Measurements from ENCODE around the gene P2RX1.

The P2RX1 gene

DNA sequence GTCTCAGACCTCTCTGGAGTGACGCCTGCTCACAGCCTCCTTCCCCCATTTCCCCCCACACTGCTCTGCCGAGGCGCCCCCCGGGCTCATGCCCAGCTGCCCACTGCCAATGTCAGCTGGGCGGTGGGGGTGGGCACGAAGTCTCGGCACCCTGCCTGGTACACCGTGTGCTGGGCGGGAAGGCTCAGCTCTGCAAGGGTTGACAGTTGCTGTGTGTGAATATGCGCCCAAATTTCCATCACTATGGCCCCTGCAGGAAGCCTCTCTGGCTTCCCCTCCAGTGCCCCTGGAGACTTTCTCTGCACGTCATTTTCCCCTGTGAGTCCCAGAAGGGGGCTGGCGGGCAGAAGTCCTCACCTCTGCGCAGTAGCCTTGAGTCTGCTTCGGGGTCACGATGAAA, 11.8 kb downstream of the P2RX1 start:
- DNase-seq: no peak

DNA sequence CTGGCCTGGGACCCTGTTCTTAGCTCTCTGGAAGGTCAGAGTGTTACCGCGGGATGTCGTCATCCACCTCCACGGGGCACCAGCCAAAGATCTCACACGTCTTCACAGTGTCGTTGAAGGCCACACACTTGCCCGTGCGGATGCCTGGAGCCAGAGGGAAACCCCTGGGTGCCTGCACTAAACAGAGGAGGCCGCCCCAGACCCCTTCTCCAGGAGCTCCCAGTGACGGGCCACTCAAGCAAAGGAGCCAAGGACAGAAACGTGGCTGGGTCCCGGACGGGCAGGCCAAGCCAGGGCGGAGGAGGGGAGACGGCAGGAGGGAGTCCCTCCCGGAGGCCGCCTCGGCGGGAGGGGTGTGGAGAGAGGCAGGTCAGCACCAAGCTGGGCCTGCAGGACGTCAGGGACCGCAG, 12.4 kb downstream of the P2RX1 start:
- no peak for DNase-seq

DNA sequence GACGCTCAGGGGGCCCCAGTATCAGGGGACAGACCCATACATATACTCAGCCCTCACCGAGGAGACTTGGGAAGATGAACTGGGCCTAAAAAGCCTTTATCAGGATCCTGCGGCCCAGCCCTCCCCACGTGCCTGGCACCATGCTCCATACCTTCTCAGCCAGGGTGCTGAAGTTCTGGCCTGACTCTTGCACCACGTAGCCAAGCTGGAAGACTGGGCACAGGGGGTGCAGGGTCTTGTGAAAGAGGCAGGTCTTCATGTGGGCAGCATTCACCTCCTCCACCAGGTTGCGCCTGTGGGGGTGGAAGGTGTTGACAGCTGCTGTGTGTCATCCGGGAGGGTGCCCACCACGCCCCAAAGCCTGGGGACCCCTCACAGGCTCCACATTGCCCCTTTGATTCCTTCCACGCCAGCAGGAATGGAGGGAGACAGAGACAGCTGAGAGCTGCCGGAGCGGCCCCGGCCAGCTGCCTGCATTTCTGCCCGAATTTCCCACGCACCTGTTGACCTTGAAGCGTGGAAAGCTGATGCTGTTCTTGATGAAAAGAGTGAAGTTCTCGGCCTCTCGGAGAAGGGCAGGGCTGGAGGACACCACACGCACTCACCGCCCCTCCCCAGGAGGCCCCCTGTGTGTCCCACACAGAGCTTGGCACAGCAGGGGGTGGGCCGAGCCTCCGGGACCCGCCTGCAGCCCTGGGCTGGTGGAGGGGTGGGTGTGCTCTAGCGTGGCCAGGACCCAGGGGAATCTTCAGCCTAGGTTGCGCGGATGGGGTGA, 13.0 kb downstream of the P2RX1 start:
- DNase-seq: no peak

DNA sequence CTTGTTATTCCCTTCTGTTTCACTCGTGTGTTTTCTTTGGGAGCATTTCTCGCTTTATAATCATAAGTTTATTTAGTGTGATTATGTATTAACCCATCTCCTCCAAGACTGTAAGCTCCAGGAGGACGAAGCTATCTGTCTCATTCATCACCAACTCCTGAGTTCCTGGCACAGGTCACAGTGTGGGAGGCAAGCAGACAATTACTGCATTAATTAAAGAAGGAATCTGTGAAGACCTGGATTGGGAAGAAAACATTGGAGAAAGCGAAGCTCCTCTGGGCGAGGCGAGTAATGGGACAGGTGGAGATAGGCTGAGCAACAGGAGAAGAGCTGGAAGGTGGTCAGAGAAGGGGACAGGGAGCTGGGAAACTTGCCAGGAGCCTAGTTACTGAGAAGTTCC, 15.6 kb downstream of the P2RX1 start:
- DNase-seq: no peak

DNA sequence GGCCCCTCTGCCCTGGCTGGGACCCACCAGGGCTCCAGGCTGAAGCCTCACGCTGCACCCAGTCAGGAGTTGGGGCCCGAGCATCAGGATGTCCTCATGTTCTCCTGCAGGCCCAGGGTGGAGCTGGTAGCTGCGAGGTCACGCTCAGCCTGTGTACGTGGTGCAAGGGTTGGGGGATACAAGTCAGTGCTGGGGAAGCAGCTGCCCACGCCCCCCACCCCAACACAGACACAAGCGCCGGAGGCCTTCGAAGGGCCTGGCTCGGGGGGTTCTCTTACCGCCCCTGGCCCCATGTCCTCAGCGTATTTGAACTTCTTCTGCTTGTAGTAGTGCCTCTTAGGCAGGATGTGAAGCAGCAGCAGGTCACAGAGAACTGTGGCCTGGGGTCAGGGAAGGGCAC, 18.5 kb downstream of the P2RX1 start:
- no peak for DNase-seq

DNA sequence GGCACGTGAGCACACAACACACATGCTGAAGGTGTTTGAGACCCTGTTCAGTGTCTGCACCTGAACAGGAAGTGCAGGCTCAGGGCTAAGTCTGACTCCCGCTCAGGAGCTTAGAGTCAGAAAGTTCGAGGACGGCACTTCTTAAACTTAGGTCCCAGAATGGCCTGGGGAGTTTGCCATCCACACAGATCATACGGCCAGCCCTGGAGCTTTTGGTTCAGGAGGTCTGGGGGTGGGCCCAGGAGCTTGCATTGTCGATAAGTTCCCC, 19.4 kb downstream of the P2RX1 start:
- DNase-seq: no peak

DNA sequence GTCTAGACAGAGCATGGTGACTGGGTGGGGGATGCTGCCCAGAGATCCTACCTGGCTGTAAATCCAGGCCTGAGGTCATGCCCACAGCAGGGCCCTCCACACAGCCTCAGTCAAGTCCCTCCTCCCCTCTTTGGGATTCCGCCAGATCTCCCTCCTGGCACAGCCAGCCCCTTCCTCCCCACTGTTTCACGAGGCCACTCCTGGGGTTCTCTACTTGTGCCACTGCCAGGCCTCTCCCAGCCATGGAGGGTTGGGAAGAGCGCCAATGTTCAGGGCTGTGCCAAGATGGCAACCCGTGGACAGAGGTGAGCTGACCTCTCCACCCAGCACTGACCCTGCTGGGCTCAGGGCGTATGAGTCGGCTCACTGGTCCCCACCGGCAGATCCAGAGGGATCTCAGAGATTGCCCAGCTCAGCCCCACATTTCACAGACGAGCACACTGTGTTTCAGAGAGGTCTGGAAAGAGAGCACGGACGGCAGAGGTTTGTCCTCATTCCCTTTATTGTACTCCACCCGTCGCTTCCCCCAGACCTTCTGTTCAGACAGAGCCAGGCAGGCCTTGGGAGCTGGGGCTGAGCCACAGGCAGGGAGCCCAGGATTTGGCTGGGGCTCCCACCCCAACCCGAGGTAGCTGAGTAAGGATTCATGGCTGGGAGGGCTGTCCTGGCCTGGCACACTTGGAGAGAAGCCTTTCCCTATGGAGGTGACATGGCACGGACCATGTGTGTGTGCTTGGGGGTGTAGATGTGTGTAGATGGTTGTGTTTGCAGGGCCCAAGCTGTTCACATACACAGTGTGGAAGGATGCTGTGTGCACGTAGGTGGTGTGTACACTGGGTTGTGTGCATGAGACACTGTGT, 19.9 kb downstream of the P2RX1 start:
- DNase-seq: no peak

DNA sequence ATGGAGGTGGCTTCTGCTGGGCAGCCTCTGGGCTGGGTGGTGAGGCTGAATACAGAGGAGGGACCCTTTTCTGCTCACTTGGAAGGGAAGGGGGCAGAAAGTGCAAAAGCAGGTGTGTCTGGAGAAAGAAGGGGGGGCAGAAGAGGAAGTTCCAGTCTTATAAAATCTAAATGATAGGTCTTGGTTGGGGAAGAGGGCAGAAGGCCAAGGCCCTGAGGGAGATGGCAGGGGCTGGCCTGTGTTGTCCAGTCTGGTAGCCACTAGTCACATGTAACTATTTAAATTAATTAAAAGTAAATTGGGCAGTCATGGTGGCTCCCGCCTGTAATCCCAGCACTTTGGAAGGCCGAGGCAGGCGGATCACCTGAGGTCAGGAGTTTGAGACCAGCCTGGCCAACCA, 20.9 kb downstream of the P2RX1 start:
- no peak for DNase-seq

DNA sequence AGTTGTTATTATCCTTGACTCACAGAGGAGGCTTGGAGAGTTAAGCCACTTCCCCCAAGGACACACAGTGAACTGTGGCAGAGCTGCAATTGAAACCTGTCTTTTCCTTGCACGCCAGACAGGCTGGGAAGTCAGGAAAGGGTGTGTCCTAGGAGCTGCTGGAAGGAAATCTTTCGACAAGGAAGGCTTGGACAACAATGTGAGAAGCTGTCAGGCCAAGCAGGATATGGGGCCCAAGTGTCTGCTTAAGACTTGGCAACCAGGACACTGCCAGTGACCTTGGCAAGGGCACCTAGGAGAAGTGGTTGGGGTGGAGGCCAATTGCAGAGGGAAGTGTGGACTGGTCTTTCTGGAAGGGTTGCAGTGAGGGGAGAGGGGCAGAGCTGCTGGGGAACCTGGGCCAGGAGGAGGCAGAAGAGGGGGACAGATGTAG, 21.3 kb downstream of the P2RX1 start:
- no peak for DNase-seq

DNA sequence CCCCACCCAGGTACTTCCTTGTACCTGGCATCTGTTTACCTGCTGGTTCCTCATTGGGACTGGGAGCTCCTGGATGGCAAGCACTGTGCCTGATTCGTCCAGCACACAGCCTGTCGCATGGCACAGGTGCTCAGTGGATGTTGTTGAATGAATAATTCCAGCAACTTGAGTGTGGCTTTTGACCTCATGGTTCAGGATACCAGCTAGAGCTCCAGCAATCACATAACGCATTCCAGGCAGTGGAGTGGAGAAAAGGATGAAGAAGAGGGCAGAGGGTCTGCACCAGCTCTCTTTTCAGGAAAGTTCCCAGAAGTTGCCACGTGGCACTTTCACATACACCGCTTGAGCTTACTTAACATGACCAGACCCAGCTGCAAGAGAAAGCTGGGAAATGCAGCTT, 22.1 kb downstream of the P2RX1 start:
- DNase-seq: no peak

DNA sequence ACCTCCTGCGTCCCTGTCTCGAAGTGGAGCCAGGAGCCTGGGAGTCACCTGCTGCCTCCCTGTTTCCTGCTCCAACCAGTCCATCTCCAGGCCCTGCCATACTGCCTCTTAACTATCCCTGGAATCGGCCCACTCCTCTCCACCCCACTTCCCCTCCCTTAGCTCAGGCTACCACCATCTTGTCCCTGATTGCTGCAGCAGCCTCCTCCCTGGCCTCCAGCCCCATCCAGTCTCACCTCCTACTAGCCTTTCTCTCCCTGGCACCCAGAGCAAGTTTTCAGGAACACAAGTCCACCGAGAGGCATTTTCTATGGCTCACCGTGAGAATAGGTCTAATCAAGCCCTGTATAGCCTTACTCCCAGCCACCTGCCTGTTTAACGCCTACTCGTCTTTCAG, 22.5 kb downstream of the P2RX1 start:
- peak in 1 of 3 experiments; percentile 5 for DNase-seq

DNA sequence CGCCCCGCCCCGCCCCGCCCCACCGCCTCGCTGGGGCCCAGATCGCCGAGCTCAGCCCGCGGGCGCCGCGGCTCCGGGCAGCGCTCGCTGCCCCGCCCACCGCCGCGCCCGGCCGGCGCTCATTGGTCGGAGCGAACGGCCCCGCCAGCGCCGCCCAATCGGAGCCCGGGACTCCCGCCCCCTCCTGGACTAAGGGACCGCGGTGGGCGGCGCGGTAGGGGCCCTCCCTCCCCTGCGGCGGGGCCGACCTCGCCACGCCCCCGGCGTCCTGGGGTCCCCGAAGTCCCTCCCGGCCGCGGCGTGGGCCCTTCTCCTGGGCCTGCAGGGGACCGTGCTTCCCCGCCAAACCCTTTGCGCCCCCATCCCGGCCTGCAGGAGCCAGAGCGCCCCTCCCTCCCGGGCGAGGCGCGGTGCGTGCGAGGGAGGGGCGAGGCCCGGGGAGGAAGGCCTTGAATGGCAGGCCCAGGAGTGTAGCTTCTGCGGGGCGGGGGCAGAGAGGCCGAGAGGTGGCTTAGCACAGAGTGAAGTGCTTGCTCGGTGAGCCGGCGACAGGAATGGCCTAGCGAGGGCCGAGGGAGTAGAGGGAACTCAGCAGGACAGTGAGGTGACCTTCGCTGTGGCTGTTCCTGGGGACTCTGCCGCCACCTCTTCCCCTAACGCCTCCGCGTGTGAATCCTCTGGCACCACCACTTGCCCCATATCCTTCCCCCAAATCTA, 23.1 kb downstream of the P2RX1 start, which contains the start of gene CAMKK1:
Gene CAMKK1 (minus strand): TSS at position 51 of the 717 bp plus-strand sequence. CDS start 7,366 bp downstream, outside the sequence.
- peak; percentile 84 to 93 (median 91) for DNase-seq

DNA sequence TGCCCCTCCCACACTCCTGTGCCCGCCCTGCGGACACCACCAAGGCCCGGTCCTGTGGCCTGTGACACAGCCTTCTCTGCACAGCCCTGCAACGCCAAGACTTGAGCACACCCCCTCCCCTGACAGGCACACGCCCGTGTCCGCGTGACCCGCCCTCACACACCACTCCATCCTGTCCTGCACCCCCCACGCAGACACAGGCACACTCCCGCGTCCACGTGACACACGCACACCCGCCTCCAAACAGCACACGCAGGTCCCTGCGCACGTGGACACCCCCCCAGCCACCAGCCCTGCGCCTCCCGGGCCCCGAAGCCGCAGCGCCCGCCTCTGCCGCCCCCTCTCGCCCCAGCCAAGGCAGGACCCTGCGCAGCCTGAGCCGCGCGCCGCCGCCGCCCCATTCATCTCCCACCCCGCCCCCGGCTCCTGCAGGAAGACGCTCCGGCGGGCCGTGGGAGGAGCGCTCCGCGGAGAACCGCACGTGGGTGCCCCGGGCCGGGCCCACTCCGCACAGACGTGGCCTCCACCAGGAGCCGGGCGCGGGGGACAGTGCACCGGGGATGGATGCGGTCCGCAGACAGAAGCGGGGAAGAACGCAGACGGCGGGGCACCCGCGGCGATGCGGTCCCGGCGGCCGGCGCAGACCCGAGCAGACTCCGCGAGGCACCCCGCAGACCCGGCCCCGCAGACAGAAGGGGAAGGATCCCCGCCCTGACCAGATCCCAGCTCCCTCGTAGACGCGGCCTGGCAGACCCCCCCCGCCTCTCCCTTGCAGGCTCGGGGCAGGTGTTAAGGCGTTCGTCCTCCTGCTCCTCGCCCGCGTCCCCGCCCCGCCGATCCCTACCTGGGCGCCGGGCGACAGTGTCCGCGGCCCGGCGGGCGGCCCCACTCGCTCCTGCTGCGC, 23.9 kb downstream of the P2RX1 start:
- peak; percentile 22 to 64 (median 51) for DNase-seq

DNA sequence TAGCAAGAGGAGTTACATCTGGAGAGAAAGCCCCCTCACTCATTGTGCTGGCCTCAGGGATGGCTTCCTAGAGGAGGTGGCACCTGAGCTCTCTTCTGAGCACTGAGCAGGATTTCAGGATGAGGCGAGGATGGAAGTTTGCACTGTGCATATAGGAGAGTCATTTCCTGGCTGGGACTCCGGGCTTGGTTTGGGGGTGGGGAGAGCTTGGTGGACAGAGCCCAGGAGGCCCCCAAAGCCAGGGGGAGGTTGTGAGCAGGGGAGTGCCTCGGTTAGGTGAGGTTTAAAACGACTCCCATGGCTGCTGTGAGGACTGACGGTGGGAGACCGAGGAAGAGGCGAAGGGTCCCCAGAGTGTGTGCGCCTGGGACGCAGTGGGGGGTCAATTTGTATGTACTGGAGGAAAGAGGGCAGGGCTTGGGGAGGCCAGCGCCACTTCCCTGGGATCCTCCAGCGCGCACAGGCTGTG, 24.6 kb downstream of the P2RX1 start:
- peak in 1 of 3 experiments; percentile 10 for DNase-seq

DNA sequence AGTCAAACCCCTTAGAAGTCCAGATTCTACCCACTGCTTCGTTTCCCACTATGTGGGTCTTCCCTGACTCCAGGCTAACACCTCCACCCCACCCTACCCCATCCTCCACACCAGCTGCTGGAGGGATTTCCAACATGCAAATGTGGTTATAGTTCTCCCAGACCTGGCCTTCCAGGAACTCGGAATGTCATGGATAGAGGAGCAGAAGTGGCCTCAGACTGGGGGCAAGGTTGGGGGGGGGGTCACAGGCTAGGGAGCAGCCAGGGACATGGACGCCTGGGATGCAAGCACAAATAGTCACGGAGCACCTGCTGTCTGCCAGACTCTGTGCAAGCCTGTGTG, 25.4 kb downstream of the P2RX1 start:
- no peak for DNase-seq

DNA sequence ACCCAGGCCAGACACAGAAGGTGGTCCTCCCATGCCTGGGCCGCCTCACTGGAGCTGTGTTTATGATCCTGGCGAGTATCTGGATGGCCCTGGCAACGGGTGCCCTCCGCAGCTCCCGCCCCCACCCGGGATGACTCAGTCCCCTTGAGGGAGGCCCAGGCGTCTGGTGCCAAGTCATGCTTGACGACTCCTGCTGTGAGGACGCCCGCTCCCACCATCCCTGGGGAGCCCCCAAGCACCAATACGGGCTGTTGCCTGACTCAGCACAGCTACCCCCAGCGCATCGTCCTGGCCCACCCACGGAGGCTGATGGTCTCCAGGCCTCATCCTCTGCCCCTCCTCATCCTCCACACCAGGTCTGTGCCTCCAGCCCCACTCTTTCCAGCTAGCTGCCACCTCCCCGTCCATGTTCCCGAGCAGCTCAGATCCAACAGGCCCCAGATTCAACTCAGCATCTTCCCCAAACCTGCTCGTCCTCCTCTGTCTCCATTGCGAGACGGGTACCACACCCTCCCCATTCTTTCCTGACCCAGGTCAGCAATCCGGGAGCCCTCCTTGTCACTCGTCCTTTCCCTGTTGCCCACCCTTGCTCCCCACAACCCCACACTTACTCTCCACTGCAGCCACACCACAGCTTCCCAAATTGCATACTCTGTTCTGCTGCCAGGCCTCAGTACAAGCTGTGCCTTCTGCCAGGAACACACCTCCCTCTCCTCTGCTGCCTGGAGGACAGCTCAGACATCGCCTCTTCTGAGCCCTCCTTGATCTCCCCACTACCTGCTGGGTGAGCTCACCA, 26.0 kb downstream of the P2RX1 start:
- DNase-seq: peak; percentile 1 to 51 (median 31)

DNA sequence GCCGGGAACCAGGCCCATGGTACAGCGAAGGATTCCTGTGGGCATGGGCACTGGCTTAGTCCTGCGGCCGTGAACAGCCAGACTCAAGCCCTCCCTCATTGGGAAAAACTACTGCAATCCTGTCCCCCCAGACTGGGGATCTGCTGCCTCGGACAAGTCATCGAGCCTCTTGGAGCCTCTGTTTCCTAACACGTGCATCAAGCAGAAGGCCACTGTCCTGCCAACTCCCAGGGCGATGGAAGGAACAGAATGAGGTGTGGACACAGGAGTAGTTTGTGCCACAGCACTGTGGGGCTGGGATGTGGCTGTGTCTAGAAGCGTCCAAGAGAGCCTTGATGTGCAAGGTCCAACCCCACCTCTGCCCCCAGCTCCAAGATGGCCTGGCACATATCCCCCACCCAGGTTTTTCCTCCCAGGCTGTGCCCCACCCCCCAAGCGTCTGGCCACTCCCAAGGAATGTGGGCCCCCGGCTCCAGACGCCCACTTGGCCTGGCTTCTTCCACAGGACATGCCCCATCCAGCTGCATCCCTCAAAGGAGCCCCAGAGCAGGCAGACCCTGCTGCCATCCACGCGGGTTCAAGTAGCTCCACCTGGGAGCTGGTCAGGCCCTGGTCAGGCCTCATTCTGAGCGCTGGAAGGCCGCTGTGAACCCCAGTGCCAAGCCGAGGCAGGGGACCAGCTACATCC, 26.8 kb downstream of the P2RX1 start:
- DNase-seq: no peak

DNA sequence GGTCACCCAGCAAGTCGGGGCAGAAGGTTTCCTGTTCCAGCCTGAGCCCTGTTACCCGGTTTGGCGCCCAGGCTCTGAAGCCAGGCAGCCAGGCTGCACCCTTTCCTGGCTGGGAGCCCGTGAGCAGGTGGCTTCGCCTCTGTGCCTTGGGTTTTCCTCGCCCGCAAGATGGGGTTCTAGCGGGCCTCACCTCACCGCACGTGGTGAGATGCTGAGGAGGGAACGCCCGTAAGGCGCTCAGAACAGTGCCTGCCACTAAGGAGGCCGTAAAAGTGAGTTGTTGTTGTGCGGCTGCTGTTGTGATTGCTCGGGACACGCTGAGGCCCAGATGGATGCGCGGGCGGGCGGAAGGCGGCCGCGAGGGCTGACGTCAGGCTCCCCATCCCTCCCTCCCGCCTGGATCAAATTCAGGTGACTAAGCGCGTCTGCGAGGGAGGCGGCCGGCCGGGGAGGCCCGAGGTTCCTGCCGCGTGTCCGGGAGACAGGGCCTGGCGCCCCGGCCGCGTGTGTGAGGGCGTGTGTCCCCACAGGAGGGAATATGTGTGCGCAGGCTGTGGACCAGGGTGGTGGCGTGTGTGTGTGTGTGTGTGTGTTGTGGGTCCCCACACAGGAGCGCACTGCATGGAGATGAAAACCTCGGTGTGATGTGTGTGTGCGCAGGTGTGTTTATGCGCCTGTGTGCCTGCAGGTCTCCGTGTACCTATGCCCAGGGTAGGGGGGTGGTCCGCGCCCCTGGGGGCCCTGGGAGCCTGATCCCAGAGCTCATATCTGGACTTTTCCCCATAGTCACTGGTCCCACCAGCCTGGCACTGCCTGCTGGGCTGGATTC, 27.7 kb downstream of the P2RX1 start:
- peak; percentile 70 to 84 (median 74) for DNase-seq

DNA sequence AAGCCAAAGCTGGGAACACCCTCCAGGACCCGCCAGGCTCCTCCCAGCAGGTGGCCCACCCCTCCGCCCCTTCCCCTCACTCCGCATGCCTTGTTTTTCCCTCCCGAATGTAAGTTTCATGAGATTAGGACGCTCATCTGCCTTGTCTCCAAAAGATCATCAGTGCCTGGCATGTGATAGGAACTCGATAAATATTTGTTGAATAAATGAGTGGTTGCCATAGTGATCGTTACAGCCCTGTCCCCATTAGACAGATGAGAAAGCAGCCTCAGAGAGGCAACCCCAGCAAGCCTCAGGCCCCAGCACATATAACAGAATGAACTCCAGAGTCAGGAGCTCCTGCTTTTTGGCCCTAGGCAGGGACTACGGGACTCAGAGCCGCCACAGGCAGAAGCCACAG, 28.5 kb downstream of the P2RX1 start:
- DNase-seq: peak in 1 of 3 experiments; percentile 56

DNA sequence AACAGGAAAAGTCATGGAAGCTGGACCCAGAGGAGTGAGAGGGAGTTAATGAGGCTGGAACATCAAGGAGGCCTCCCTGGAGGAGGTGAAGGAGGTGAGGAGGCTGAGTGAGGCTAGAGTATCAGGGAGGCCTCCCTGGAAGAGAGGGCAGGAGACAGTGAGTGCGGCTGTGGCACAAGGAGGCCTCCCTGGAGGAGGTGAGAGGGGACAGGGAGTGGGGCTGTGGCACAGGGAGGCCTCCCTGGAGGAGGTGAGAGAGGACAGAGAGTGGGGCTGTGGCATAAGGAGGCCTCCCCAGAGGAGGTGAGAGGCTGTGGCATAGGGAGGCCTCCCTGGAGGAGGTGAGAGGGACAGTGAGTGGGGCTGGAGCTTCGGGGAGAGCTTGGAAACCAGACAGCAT, 28.9 kb downstream of the P2RX1 start:
- DNase-seq: no peak
